Measurements from ENCODE around the gene BCAS1. TPM values are rescaled to one million over a fixed set of nuclear protein-coding genes. Genes with fewer than 3 reads are reported as not detected.

BCAS1 gene
- total RNA-seq, 1 experiment from 2014 or later: 3.1 TPM

DNA sequence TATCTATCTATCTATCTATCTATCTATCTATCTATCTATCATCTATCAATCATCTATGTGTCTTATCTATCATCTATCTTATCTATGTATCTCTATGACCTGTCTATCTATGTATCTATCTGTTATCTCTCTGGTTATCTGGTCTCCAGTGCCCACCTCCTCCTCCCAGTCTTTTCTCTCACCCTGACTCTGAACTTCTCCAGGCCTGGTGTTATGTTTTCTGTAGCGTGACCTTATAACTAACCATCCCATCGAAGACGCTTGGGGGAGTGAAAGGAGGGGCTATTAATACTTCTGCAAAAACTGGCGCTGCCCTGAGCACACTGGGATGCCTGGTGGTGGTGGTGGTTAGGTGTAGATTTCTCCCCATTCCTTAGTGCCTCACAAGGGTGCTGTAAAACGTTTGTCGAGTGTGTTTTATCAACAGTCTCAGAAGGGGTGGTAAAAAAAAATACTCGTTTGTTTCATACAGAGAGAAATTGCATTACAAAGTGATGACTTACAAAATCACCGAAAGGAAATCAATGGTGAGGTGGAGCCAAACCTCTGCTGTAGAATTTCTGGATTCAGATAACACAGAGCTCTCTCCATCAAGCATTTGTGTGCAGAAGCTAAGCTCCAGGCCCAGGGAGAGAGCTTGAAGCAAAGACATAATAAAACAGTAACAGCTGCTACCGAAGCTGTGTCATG is 156.2 kb downstream of the BCAS1 start:
- H3K4me3 ChIP-seq (ENCODE audit: low read depth in 2 of 2, low read length in 2 of 2): peak overlapping the region in 1 of 2 experiments; percentile 63; a peak in 1 of 4 replicates
- ChIA-PET CTCF (interaction anchor here (0.8 to 2.3 kb wide), 4 partner anchors 14 to 334 kb away, joined by 6 to 7 read pairs (median 6); no protein-coding TSS in a partner anchor), POLR2A (interaction anchor here (0.6 to 1.4 kb wide), 5 partner anchors 16 to 220 kb away, joined by 3 to 10 read pairs (median 7); no protein-coding TSS in a partner anchor)
- DNase-seq (ENCODE audit: low read depth, low spot score): no peak
- peak; percentile 76 for ATAC-seq
- H3K27ac ChIP-seq (ENCODE audit: low read length): peak overlapping the region; percentile 100
- H3K9me3 ChIP-seq (ENCODE audit: control insufficient read depth, insufficient read depth, low read depth, low read length): no peaks in the 10 kb centered on the region
- TF ChIP-seq, protein P1, sequence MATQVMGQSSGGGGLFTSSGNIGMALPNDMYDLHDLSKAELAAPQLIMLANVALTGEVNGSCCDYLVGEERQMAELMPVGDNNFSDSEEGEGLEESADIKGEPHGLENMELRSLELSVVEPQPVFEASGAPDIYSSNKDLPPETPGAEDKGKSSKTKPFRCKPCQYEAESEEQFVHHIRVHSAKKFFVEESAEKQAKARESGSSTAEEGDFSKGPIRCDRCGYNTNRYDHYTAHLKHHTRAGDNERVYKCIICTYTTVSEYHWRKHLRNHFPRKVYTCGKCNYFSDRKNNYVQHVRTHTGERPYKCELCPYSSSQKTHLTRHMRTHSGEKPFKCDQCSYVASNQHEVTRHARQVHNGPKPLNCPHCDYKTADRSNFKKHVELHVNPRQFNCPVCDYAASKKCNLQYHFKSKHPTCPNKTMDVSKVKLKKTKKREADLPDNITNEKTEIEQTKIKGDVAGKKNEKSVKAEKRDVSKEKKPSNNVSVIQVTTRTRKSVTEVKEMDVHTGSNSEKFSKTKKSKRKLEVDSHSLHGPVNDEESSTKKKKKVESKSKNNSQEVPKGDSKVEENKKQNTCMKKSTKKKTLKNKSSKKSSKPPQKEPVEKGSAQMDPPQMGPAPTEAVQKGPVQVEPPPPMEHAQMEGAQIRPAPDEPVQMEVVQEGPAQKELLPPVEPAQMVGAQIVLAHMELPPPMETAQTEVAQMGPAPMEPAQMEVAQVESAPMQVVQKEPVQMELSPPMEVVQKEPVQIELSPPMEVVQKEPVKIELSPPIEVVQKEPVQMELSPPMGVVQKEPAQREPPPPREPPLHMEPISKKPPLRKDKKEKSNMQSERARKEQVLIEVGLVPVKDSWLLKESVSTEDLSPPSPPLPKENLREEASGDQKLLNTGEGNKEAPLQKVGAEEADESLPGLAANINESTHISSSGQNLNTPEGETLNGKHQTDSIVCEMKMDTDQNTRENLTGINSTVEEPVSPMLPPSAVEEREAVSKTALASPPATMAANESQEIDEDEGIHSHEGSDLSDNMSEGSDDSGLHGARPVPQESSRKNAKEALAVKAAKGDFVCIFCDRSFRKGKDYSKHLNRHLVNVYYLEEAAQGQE (IDR thresholded peaks at IDR 0.05; ENCODE audit: insufficient read depth in 1 of 2, low read depth in 2 of 2, low read length in 1 of 2): no peak
- TF ChIP-seq SIN3A (IDR thresholded peaks at IDR 0.05; ENCODE audit: borderline replicate concordance, insufficient read depth, low read depth, low read length) (no peak), TCF7L2 (IDR thresholded peaks at IDR 0.05; ENCODE audit: low read depth, low read length) (no peak)
- TF ChIP-seq, protein P2, sequence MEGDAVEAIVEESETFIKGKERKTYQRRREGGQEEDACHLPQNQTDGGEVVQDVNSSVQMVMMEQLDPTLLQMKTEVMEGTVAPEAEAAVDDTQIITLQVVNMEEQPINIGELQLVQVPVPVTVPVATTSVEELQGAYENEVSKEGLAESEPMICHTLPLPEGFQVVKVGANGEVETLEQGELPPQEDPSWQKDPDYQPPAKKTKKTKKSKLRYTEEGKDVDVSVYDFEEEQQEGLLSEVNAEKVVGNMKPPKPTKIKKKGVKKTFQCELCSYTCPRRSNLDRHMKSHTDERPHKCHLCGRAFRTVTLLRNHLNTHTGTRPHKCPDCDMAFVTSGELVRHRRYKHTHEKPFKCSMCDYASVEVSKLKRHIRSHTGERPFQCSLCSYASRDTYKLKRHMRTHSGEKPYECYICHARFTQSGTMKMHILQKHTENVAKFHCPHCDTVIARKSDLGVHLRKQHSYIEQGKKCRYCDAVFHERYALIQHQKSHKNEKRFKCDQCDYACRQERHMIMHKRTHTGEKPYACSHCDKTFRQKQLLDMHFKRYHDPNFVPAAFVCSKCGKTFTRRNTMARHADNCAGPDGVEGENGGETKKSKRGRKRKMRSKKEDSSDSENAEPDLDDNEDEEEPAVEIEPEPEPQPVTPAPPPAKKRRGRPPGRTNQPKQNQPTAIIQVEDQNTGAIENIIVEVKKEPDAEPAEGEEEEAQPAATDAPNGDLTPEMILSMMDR (IDR thresholded peaks at IDR 0.05): no peak
- no peaks in the 10 kb centered on the region for H3K36me3 ChIP-seq (ENCODE audit: control insufficient read depth, insufficient read depth, low read length)
- intact Hi-C loops (cut with micrococcal nuclease; ENCODE audit: unreplicated experiment) (loop anchor here (10.0 kb wide), 2 partner anchors 159 to 319 kb away; partner anchors contain the start of gene ZNF217), in situ Hi-C loops (cut with HindIII; ENCODE audit: low pct_unique_long_range_greater_than_20kb, low sequenced_read_pairs) (no loop called here)
- BruUV-seq (replicated peaks): no TSS peak
- H3K4me1 ChIP-seq (ENCODE audit: control insufficient read depth, insufficient read depth, low read length): peaks cover 64% of the 10 kb centered on the region
- no peaks in the 10 kb centered on the region for H3K27me3 ChIP-seq (ENCODE audit: control insufficient read depth, insufficient read depth, low read length)

DNA sequence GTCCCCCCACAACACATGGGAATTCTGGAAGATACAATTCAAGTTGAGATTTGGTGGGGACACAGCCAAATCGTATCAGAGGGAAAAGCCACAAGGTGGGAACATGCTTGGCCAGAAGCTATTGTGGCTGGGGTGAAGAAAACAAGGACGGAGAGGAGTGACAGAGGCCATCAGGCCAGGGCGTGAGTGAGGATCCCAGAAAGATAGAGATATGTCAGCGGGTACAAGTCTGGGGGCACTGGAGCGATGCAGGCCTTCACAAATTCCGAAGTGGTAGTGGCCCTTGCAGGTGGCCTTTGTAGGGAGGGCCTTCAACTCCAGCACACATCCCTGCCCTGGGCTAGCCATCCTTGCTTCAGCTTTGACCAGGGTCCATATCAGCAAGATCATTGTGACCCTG is 159.1 kb downstream of the BCAS1 start:
- in situ Hi-C loops (cut with HindIII; ENCODE audit: low pct_unique_long_range_greater_than_20kb, low sequenced_read_pairs): no loop called here

More for the DNA sequence above, 159.1 kb downstream of the BCAS1 start:
- Histone ChIP-seq H3K4me3 (ENCODE audit: low read depth in 2 of 2, low read length in 2 of 2) (no peak overlapping the region), H3K27me3 (ENCODE audit: control insufficient read depth, insufficient read depth, low read length) (no peaks in the 10 kb centered on the region), H3K4me1 (ENCODE audit: control insufficient read depth, insufficient read depth, low read length) (peaks cover 64% of the 10 kb centered on the region), H3K9me3 (ENCODE audit: control insufficient read depth, insufficient read depth, low read depth, low read length) (no peaks in the 10 kb centered on the region), H3K27ac (ENCODE audit: low read length) (peak overlapping the region; percentile 100), H3K36me3 (ENCODE audit: control insufficient read depth, insufficient read depth, low read length) (no peaks in the 10 kb centered on the region)
- ATAC-seq (no peak), DNase-seq (ENCODE audit: low read depth, low spot score) (no peak)
- intact Hi-C loops (cut with micrococcal nuclease; ENCODE audit: unreplicated experiment): loop anchor here (10.0 kb wide), 2 partner anchors 156 to 316 kb away; partner anchors contain the start of gene ZNF217
- no TSS peak for BruUV-seq (replicated peaks)
- TF ChIP-seq POLR2AphosphoS5 (IDR thresholded peaks at IDR 0.05; ENCODE audit: low read depth, low read length) (no peak), TCF7L2 (IDR thresholded peaks at IDR 0.05; ENCODE audit: low read depth, low read length) (no peak), SIN3A (IDR thresholded peaks at IDR 0.05; ENCODE audit: borderline replicate concordance, insufficient read depth, low read depth, low read length) (no peak)
- TF ChIP-seq, protein P1 (IDR thresholded peaks at IDR 0.05; ENCODE audit: insufficient read depth in 1 of 2, low read depth in 2 of 2, low read length in 1 of 2): no peak
- TF ChIP-seq, protein P2 (IDR thresholded peaks at IDR 0.05): no peak
- POLR2A ChIA-PET: interaction anchor here (1.5 kb wide), 1 partner anchor 13 kb away, joined by 8 read pairs; no protein-coding TSS in a partner anchor
- CTCF ChIA-PET: interaction anchor here (0.7 kb wide), 1 partner anchor 47 kb away, joined by 3 read pairs; no protein-coding TSS in a partner anchor

Data from Panc1 (cell line).